Measurements from ENCODE around the gene LRMDA. TPM values are rescaled to one million over a fixed set of nuclear protein-coding genes. Genes with fewer than 3 reads are reported as not detected.

Gene LRMDA
- total RNA-seq, 4 donors from 2014 or later = 7.3 to 20.1 (median 8.4) TPM

- no peak overlapping the region for H3K27ac ChIP-seq
- H3K36me3 ChIP-seq = no peaks in the 10 kb centered on the region
- 100% methylated on average over 1 of the region's 1 CpG; no CpG with 5 or more reads in 1 of the 2 donors for WGBS, 2 donors (ENCODE audit: low coverage in 1 of 2)
- ATAC-seq = no peak
- H3K4me3 ChIP-seq = no peak overlapping the region
- no peaks in the 10 kb centered on the region for H3K4me1 ChIP-seq
- no peaks in the 10 kb centered on the region for H3K9me3 ChIP-seq
- TF ChIP-seq POLR2AphosphoS5 (IDR thresholded peaks at IDR 0.05) (no peak), POLR2A (IDR thresholded peaks at IDR 0.05) (no peak), CTCF (IDR thresholded peaks at IDR 0.05) (no peak), EP300 (IDR thresholded peaks at IDR 0.05) (no peak)
- H3K27me3 ChIP-seq = no peaks in the 10 kb centered on the region
Measured at GRCh38 chr10:75525067-75525466, 93.6 kb downstream of the LRMDA start.

- Histone ChIP-seq H3K27me3 (no peaks in the 10 kb centered on the region), H3K4me3 (no peak overlapping the region), H3K27ac (no peak overlapping the region), H3K36me3 (no peaks in the 10 kb centered on the region), H3K9me3 (no peaks in the 10 kb centered on the region), H3K4me1 (no peaks in the 10 kb centered on the region)
- TF ChIP-seq EP300 (IDR thresholded peaks at IDR 0.05) (no peak), POLR2AphosphoS5 (IDR thresholded peaks at IDR 0.05) (no peak), POLR2A (IDR thresholded peaks at IDR 0.05) (no peak), CTCF (IDR thresholded peaks at IDR 0.05) (no peak)
- ATAC-seq = no peak
- WGBS, 2 donors (ENCODE audit: low coverage in 1 of 2) = 94 to 100% methylated on average over 1 of the region's 1 CpG
Measured at GRCh38 chr10:75525646-75526045, 94.2 kb downstream of the LRMDA start.

- Histone ChIP-seq H3K36me3 (no peaks in the 10 kb centered on the region), H3K4me1 (no peaks in the 10 kb centered on the region), H3K27ac (no peak overlapping the region), H3K9me3 (no peaks in the 10 kb centered on the region), H3K4me3 (no peak overlapping the region), H3K27me3 (no peaks in the 10 kb centered on the region)
- 95 to 100% methylated on average over 2 of the region's 2 CpGs for WGBS, 2 donors (ENCODE audit: low coverage in 1 of 2)
- TF ChIP-seq POLR2A (IDR thresholded peaks at IDR 0.05) (no peak), CTCF (IDR thresholded peaks at IDR 0.05) (no peak), EP300 (IDR thresholded peaks at IDR 0.05) (no peak), POLR2AphosphoS5 (IDR thresholded peaks at IDR 0.05) (no peak)
- no peak for ATAC-seq
Measured at GRCh38 chr10:75527542-75527941, 96.1 kb downstream of the LRMDA start.

- no peaks in the 10 kb centered on the region for H3K9me3 ChIP-seq
- H3K4me3 ChIP-seq = no peak overlapping the region
- 80 to 83% methylated on average over 1 to 2 of the region's 2 CpGs for WGBS, 2 donors (ENCODE audit: low coverage in 1 of 2)
- H3K4me1 ChIP-seq = no peaks in the 10 kb centered on the region
- no peaks in the 10 kb centered on the region for H3K27me3 ChIP-seq
- TF ChIP-seq CTCF (IDR thresholded peaks at IDR 0.05) (no peak), EP300 (IDR thresholded peaks at IDR 0.05) (no peak), POLR2AphosphoS5 (IDR thresholded peaks at IDR 0.05) (no peak), POLR2A (IDR thresholded peaks at IDR 0.05) (no peak)
- no peaks in the 10 kb centered on the region for H3K36me3 ChIP-seq
- no peak overlapping the region for H3K27ac ChIP-seq
- ATAC-seq = no peak
Measured at GRCh38 chr10:75528392-75528791, 97.0 kb downstream of the LRMDA start.

GRCh38 chr10:75530299-75530698 lies 98.9 kb downstream of the LRMDA start:
- peak; percentile 31 for ATAC-seq
- WGBS, 2 donors (ENCODE audit: low coverage in 1 of 2) = 65 to 70% methylated on average over 3 of the region's 3 CpGs
- Histone ChIP-seq H3K4me3 (no peak overlapping the region), H3K27me3 (no peaks in the 10 kb centered on the region), H3K9me3 (no peaks in the 10 kb centered on the region), H3K4me1 (no peaks in the 10 kb centered on the region), H3K27ac (peak overlapping the region in 1 of 4 donors; percentile 7), H3K36me3 (no peaks in the 10 kb centered on the region)
- TF ChIP-seq CTCF (IDR thresholded peaks at IDR 0.05) (no peak), POLR2A (IDR thresholded peaks at IDR 0.05) (no peak), EP300 (IDR thresholded peaks at IDR 0.05) (no peak), POLR2AphosphoS5 (IDR thresholded peaks at IDR 0.05) (peak; percentile 86)
